ENCODE results near the gene UPK2.
"Not testable (repeated sequence)": the region's sequence is repeated elsewhere in the genome, so short reads cannot be mapped to it uniquely, and the experiment has no call there.

Gene UPK2

GRCh38 chr11:118939404-118939915 is 16.6 kb upstream of the UPK2 start:
- no peak for DNase-seq

DNA sequence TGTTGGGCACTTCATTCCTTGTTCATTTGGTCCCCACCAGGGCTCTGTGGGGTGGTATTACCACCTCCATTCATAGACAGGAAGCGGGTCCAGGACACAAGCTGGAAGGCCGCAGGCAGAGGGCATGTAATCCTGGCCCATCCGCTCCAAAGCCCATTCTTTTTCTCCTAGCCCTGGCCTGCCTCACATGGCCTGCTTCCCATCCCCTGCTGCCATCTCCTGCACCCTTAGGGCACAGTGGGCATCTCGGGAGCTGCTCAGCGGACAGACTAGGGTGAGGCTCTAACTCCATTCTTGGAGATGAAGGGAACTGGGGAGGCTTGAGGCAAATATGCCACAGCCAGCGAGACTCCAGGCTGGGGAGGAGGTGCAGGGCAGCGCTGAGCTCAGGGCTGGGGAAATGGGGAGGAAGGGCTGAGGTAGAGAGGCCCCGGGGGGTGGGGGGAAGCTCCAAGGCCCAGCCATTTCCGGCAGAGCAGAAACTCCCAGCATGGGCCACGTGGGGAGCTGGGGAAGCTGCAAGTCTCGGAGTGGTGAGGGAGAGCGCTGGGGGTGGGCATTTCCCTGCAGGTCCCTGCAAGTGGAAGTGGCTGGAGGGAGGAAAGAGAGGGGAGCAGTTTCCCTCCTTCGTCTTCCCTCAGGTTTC is 16.0 kb upstream of the UPK2 start:
- no peak for DNase-seq

GRCh38 chr11:118947091-118947490 is 9.0 kb upstream of the UPK2 start:
- DNase-seq: no peak

- DNase-seq: no peak
Observed at GRCh38 chr11:118948000-118948399, 8.1 kb upstream of the UPK2 start.

DNA sequence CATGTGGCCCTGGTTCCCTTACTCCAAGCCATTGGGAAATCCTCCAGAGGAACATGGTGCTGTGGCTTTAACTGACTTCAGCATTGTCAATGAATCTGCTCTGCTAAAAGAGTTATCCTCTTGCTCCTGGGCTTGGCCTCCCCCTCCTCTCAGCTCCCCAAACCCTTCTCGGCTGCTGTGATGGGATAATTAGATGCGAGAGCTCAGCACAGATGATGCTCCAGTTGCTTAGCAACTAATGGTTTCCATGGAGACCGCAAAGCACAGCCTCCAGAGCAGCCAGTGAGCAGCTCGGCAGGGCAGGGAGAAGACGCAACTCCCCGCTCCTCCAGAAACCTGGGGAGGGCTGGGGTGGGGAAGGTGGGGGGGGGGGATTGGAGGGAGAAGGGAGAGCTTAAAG is 2.8 kb upstream of the UPK2 start:
- DNase-seq: no peak

- DNase-seq: not testable (repeated sequence)
Observed at GRCh38 chr11:118953976-118954375, 2.1 kb upstream of the UPK2 start.

- DNase-seq: no peak
Observed at GRCh38 chr11:118956847-118957469, 860 bp downstream of the UPK2 start.

- DNase-seq: no peak
Observed at GRCh38 chr11:118957549-118957948, 1.5 kb downstream of the UPK2 start.

GRCh38 chr11:118957968-118958367 is 1.9 kb downstream of the UPK2 start:
- no peak for DNase-seq

- DNase-seq: no peak
Observed at GRCh38 chr11:118958577-118958976, 2.5 kb downstream of the UPK2 start.

GRCh38 chr11:118961189-118961588 is 5.1 kb downstream of the UPK2 start:
- DNase-seq: no peak

DNA sequence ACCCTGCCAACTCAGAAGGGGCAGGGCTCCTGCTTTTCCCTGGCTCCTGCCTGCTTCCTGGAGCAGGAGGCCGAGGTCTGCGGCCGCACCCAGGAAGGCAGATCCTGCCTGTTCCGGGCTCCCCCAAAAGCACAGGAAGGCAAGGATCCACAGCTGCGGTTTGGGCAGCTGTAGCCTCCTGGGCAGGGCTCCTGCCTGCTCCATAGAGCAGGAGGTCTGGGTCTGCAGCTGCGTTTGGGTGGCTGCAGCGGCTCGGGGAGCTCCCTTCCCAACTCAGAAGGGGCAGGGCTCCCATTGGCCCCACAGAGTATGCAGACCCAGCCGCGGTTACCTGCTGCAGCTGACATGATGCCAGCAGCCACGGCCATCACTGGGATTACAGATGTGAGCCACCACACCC is 5.5 kb downstream of the UPK2 start:
- no peak for DNase-seq

- DNase-seq: not testable (repeated sequence)
Observed at GRCh38 chr11:118969508-118969907, 13.4 kb downstream of the UPK2 start.

- no peak for DNase-seq
Observed at GRCh38 chr11:118971646-118972045, 15.5 kb downstream of the UPK2 start, which contains the start of gene FOXR1. Gene FOXR1 (plus strand): TSS chr11:118971761. CDS start chr11:118971932, 171 bp downstream.

- no peak for DNase-seq
Observed at GRCh38 chr11:118973985-118974384, 17.9 kb downstream of the UPK2 start.

GRCh38 chr11:118975771-118976709 is 19.9 kb downstream of the UPK2 start:
- no peak for DNase-seq

DNA sequence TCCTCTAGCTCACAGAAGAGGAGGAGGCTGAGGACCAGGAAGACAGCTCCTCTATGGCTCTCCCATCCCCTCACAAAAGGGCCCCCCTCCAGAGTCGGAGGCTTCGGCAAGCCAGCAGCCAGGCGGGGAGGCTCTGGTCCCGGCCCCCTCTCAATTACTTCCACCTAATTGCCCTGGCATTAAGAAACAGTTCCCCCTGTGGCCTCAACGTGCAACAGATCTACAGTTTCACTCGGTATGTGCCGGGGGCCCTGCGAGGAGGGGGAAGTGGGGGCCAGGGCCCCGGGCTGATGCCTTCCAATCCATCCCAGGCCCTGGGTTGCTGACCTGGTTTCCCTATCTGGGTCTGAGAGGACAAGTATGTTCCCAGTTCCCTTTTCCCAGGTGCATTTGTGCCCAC is 23.3 kb downstream of the UPK2 start:
- DNase-seq: no peak

- DNase-seq: no peak
Observed at GRCh38 chr11:118980191-118980881, 24.2 kb downstream of the UPK2 start.

DNA sequence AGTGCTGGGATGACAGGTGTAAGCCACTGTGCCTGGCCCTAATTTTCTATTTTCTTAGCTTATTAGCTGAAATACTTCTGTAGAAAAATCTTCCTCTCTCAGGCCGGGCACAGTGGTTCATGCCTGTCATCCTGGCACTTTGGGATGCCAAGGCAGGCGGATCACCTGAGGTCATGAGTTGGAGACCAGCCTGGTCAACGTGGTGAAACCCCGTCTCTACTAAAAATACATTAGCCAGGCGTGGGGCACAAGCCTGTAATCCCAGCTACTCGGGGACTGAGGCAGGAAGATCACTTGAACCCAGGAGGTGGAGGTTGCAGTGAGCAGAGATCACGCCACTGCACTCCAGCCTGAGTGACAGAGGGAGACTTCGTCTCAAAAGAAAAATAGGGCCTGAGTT is 28.2 kb downstream of the UPK2 start:
- DNase-seq: not testable (repeated sequence)

- no peak for DNase-seq
Observed at GRCh38 chr11:118984825-118985224, 28.7 kb downstream of the UPK2 start.

GRCh38 chr11:118988280-118988679 is 32.2 kb downstream of the UPK2 start:
- DNase-seq: no peak

DNA sequence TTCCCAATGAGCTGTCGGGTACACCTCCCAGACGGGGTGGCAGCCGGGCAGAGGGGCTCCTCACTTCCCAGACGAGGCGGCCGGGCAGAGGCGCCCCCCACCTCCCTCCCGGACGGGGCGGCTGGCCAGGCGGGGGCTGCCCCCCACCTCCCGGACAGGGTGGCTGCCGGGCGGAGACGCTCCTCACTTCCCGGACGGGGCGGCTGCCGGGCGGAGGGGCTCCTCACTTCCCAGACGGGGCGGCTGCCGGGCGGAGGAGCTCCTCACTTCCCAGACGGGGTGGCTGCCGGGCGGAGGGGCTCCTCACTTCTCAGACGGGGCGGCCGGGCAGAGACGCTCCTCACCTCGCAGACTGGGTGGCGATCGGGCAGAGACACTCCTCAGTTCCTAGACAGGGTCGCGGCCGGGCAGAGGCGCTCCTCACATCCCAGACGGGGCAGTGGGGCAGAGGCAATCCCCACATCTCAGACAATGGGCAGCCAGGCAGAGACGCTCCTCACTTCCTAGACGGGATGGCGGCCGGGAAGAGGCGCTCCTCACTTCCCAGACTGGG is 35.5 kb downstream of the UPK2 start:
- DNase-seq: not testable (repeated sequence)
